Measurements from ENCODE around the gene CNTN6. TPM values are rescaled to one million over a fixed set of nuclear protein-coding genes. Genes with fewer than 3 reads are reported as not detected.

Gene CNTN6
- total and polyA plus RNA-seq, 4 donors, result 9.6 to 37.1 (median 17.5) TPM

DNA sequence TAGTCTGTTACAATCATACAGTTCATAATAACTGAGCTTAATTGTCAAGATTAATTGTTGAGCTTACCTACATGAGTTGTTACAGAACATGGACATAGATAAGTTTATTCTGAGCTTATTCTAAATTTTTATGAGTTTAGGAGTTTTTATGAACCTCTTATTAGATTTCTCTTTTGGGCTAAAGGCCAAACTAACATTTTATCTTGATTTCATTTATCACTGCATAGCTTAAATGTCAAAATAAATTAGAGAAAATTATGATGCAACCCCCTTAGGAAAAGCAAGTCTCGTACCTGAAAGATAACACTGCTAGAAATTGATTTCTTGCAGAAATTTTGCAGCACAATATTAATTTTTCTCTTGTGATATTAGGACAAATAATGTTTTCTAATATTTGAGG is 54.5 kb downstream of the CNTN6 start:
- H3K27ac ChIP-seq (ENCODE audit: low read depth, low read length), result no peak overlapping the region
- no peaks in the 10 kb centered on the region for H3K9me3 ChIP-seq (ENCODE audit: control insufficient read depth, insufficient read depth, low read length)
- no peak overlapping the region for H3K4me3 ChIP-seq (ENCODE audit: low read depth, low read length)
- H3K27me3 ChIP-seq (ENCODE audit: control insufficient read depth, insufficient read depth, low read length), result no peaks in the 10 kb centered on the region
- H3K4me1 ChIP-seq (ENCODE audit: control insufficient read depth, insufficient read depth, low read length), result no peaks in the 10 kb centered on the region
- DNase-seq (ENCODE audit: low read depth in 4 of 6, low spot score in 6 of 6), result no peak
- H3K36me3 ChIP-seq (ENCODE audit: control insufficient read depth, insufficient read depth, low read length), result no peaks in the 10 kb centered on the region
- WGBS (ENCODE audit: insufficient coverage), result no CpG with 5 or more reads among the region's 1 CpG

DNA sequence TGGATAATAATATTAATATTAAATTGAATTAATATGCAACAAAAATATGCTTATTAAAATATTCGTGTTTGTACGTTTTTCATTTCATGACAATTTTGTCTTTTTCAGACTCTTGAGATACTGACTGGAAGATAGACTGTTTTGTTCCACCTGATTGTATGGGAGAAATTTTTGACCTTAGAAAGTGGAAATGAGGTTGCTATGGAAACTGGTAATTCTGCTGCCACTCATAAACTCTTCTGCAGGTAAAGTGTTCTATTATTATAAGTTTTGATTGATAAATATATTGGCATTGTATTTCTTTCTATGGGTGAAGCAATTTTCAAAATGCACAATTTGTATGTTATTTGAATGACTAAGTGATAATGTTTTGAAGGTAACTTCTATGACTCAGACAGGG is 55.0 kb downstream of the CNTN6 start:
- no peaks in the 10 kb centered on the region for H3K36me3 ChIP-seq (ENCODE audit: control insufficient read depth, insufficient read depth, low read length)
- WGBS (ENCODE audit: insufficient coverage), result no CpG with 5 or more reads among the region's 2 CpGs
- no peak for DNase-seq (ENCODE audit: low read depth in 4 of 6, low spot score in 6 of 6)
- H3K27ac ChIP-seq (ENCODE audit: low read depth, low read length), result no peak overlapping the region
- no peaks in the 10 kb centered on the region for H3K9me3 ChIP-seq (ENCODE audit: control insufficient read depth, insufficient read depth, low read length)
- H3K4me1 ChIP-seq (ENCODE audit: control insufficient read depth, insufficient read depth, low read length), result no peaks in the 10 kb centered on the region
- no peaks in the 10 kb centered on the region for H3K27me3 ChIP-seq (ENCODE audit: control insufficient read depth, insufficient read depth, low read length)
- no peak overlapping the region for H3K4me3 ChIP-seq (ENCODE audit: low read depth, low read length)

DNA sequence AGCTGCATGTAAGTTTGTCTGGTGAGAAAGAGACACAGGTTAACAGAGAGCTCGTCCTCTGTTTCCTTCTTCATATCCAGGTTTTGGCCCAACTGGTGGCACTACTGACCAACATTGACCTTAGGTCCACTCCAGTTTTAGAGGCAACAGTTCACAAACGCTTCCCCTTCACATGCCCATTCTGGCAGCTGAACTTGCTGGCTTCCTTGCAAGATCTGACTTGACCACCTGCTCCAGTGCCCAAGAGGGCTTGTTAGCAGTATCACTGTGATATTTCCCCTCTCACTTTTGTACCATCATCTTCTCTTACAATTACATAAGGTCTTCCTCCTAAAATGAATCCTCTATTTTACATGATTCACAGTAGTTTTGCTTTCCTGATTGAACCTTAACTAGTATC is 71.3 kb downstream of the CNTN6 start:
- no peak for DNase-seq (ENCODE audit: low read depth in 4 of 6, low spot score in 6 of 6)
- Histone ChIP-seq H3K27me3 (ENCODE audit: control insufficient read depth, insufficient read depth, low read length) (no peaks in the 10 kb centered on the region), H3K4me3 (ENCODE audit: low read depth, low read length) (no peak overlapping the region), H3K4me1 (ENCODE audit: control insufficient read depth, insufficient read depth, low read length) (no peaks in the 10 kb centered on the region), H3K27ac (ENCODE audit: low read depth, low read length) (no peak overlapping the region), H3K9me3 (ENCODE audit: control insufficient read depth, insufficient read depth, low read length) (no peaks in the 10 kb centered on the region), H3K36me3 (ENCODE audit: control insufficient read depth, insufficient read depth, low read length) (no peaks in the 10 kb centered on the region)
- WGBS (ENCODE audit: insufficient coverage), result 96% methylated on average over 2 of the region's 2 CpGs

DNA sequence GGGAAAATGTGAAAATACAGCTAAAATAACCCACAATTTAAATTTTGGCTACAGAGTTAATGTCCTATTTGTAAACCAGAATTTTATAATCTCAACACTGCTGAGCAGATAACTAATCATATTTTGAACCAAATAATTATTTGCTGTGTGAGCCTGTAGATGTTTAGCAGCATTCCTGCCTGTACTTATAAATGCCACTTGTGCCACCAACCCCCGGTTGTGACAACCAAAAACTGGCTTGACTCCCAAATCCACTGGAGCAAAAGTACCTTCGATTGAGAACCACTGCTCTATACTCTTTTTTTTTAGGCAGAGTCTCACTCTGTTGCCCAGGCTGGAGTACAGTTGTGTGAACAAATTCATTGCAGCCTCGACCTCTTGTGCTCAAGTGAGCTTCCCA is 78.5 kb downstream of the CNTN6 start:
- Histone ChIP-seq H3K4me1 (ENCODE audit: control insufficient read depth, insufficient read depth, low read length) (no peaks in the 10 kb centered on the region), H3K36me3 (ENCODE audit: control insufficient read depth, insufficient read depth, low read length) (no peaks in the 10 kb centered on the region), H3K27me3 (ENCODE audit: control insufficient read depth, insufficient read depth, low read length) (no peaks in the 10 kb centered on the region), H3K27ac (ENCODE audit: low read depth, low read length) (no peak overlapping the region), H3K9me3 (ENCODE audit: control insufficient read depth, insufficient read depth, low read length) (no peaks in the 10 kb centered on the region), H3K4me3 (ENCODE audit: low read depth, low read length) (no peak overlapping the region)
- no peak for DNase-seq (ENCODE audit: low read depth in 4 of 6, low spot score in 6 of 6)
- 91% methylated on average over 2 of the region's 3 CpGs for WGBS (ENCODE audit: insufficient coverage)

DNA sequence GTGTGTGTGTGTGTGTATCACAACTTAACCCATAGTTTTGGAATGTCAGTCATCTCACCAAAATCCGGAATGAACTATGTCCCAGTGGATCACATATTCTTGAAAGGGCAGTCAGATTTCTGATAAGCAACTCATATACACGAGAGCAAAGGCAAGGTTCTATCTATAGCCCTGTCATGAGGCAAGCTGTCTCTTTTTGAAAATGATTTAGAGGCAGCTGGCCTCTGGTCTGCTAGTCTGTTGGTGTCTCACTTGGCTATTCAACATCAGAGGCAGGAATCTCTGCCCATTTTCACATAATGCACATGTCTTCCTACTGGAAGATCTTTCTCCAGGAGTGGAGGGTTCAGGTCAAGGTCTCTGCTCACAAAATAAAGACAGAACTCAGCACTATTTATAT is 79.8 kb downstream of the CNTN6 start:
- no peak overlapping the region for H3K4me3 ChIP-seq (ENCODE audit: low read depth, low read length)
- no peak overlapping the region for H3K27ac ChIP-seq (ENCODE audit: low read depth, low read length)
- peak in 1 of 6 donors; percentile 15 for DNase-seq (ENCODE audit: low read depth in 4 of 6, low spot score in 6 of 6)
- H3K9me3 ChIP-seq (ENCODE audit: control insufficient read depth, insufficient read depth, low read length), result no peaks in the 10 kb centered on the region
- no peaks in the 10 kb centered on the region for H3K4me1 ChIP-seq (ENCODE audit: control insufficient read depth, insufficient read depth, low read length)
- no peaks in the 10 kb centered on the region for H3K36me3 ChIP-seq (ENCODE audit: control insufficient read depth, insufficient read depth, low read length)
- WGBS (ENCODE audit: insufficient coverage), result 81% methylated on average over 2 of the region's 2 CpGs
- no peaks in the 10 kb centered on the region for H3K27me3 ChIP-seq (ENCODE audit: control insufficient read depth, insufficient read depth, low read length)

DNA sequence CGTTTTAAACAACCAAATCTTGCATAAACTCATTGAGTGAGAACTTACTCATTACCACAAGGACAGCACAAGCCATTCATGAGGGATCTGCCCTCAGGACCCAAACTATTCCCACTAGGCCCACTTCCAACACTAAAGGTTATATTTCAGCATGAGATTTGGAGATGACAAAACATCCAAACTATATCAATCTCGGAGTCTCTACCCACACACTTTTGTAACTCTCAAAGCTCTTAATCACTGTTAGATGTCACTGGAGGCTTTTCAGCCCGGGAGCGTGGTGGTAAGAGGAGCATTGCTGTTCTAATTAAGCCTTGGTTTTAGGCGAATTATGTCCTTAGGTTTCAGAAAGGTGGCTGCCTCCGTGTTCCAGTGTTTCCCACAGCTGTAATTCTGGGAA is 86.3 kb downstream of the CNTN6 start:
- no peak overlapping the region for H3K27ac ChIP-seq (ENCODE audit: low read depth, low read length)
- no peak overlapping the region for H3K4me3 ChIP-seq (ENCODE audit: low read depth, low read length)
- H3K9me3 ChIP-seq (ENCODE audit: control insufficient read depth, insufficient read depth, low read length), result no peaks in the 10 kb centered on the region
- no peaks in the 10 kb centered on the region for H3K27me3 ChIP-seq (ENCODE audit: control insufficient read depth, insufficient read depth, low read length)
- no peaks in the 10 kb centered on the region for H3K36me3 ChIP-seq (ENCODE audit: control insufficient read depth, insufficient read depth, low read length)
- no peaks in the 10 kb centered on the region for H3K4me1 ChIP-seq (ENCODE audit: control insufficient read depth, insufficient read depth, low read length)
- 73% methylated on average over 3 of the region's 6 CpGs for WGBS (ENCODE audit: insufficient coverage)
- no peak for DNase-seq (ENCODE audit: low read depth in 4 of 6, low spot score in 6 of 6)

DNA sequence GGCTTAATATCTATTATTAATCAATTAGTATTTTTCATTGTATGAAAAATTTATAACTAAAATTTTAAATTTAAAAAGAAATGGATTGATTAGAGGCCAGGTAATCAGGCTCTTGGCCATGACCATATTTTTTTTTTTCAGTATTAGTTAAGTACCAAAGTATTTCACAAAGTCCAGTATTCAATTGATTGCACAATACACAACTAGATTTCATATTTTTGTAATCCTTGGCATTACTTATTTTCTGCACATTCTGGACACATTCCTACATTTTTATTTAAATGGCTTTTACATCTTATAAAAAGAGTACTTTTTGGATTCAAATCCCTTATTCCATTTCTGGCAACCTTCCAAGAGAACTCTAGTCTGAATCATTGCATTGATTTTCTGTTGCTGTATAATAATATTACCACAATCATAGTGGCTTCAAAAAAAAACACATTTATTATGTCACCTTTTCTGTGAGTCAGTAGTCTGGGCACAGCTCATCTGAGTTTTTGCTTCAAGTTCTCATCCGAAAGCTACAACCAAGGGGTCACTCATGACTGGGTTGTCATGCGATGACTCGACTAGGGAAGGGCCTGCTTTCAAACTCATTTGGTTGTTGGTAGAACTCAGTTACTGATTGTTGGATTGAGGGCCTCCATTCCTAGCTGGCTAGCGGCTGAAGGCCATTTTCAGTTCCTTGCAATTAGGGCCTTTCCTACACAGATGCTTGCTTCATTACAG is 90.7 kb downstream of the CNTN6 start:
- no peaks in the 10 kb centered on the region for H3K4me1 ChIP-seq (ENCODE audit: control insufficient read depth, insufficient read depth, low read length)
- peak in 1 of 6 donors; percentile 31 for DNase-seq (ENCODE audit: low read depth in 4 of 6, low spot score in 6 of 6)
- H3K27ac ChIP-seq (ENCODE audit: low read depth, low read length), result no peak overlapping the region
- no peak overlapping the region for H3K4me3 ChIP-seq (ENCODE audit: low read depth, low read length)
- no peaks in the 10 kb centered on the region for H3K27me3 ChIP-seq (ENCODE audit: control insufficient read depth, insufficient read depth, low read length)
- no peaks in the 10 kb centered on the region for H3K9me3 ChIP-seq (ENCODE audit: control insufficient read depth, insufficient read depth, low read length)
- no peaks in the 10 kb centered on the region for H3K36me3 ChIP-seq (ENCODE audit: control insufficient read depth, insufficient read depth, low read length)
- 100% methylated on average over 1 of the region's 4 CpGs for WGBS (ENCODE audit: insufficient coverage)

DNA sequence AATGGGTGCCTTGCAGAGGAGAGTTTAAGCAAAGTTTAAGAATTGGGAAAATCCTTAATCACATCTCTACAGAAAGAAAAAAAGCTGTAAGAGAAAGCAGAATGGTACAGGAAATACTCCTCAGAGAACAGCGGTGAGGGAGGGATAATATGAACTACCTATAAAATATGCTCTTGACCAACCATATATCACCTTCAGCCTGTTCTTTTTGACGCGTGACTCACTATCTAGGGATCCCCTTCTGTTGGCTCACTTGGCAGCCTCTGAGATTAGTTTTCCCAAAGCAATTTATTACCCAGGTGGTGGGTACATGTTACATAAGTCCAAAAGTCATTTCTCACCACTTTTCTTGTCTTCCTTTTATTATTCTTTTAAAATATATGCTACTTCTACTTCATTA is 97.7 kb downstream of the CNTN6 start:
- H3K36me3 ChIP-seq (ENCODE audit: control insufficient read depth, insufficient read depth, low read length), result no peaks in the 10 kb centered on the region
- no peaks in the 10 kb centered on the region for H3K27me3 ChIP-seq (ENCODE audit: control insufficient read depth, insufficient read depth, low read length)
- H3K4me1 ChIP-seq (ENCODE audit: control insufficient read depth, insufficient read depth, low read length), result no peaks in the 10 kb centered on the region
- no peak overlapping the region for H3K27ac ChIP-seq (ENCODE audit: low read depth, low read length)
- H3K9me3 ChIP-seq (ENCODE audit: control insufficient read depth, insufficient read depth, low read length), result no peaks in the 10 kb centered on the region
- WGBS (ENCODE audit: insufficient coverage), result no CpG with 5 or more reads among the region's 3 CpGs
- DNase-seq (ENCODE audit: low read depth in 4 of 6, low spot score in 6 of 6), result no peak
- H3K4me3 ChIP-seq (ENCODE audit: low read depth, low read length), result no peak overlapping the region

DNA sequence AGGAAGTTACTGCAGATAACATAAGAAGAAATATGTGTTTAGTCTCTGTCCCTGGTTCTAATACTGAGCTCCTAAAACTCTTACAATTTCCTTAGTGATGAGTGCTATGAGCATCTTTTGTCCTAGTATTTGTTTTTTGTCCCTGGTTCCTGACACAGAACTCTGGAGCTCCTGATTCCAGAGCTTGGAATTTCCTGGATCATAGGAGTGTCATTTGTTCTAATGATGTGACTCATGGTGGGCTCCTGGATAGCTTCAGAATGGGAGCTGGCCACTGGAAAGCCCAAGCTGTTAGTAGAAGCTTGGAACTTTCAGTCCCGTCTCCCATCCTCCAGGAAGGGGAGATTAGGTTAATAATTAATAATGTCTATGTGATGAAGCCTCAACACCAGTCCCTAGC is 98.2 kb downstream of the CNTN6 start:
- no CpG with 5 or more reads among the region's 1 CpG for WGBS (ENCODE audit: insufficient coverage)
- Histone ChIP-seq H3K27ac (ENCODE audit: low read depth, low read length) (no peak overlapping the region), H3K36me3 (ENCODE audit: control insufficient read depth, insufficient read depth, low read length) (no peaks in the 10 kb centered on the region), H3K4me1 (ENCODE audit: control insufficient read depth, insufficient read depth, low read length) (no peaks in the 10 kb centered on the region), H3K27me3 (ENCODE audit: control insufficient read depth, insufficient read depth, low read length) (no peaks in the 10 kb centered on the region), H3K9me3 (ENCODE audit: control insufficient read depth, insufficient read depth, low read length) (no peaks in the 10 kb centered on the region), H3K4me3 (ENCODE audit: low read depth, low read length) (no peak overlapping the region)
- no peak for DNase-seq (ENCODE audit: low read depth in 4 of 6, low spot score in 6 of 6)

DNA sequence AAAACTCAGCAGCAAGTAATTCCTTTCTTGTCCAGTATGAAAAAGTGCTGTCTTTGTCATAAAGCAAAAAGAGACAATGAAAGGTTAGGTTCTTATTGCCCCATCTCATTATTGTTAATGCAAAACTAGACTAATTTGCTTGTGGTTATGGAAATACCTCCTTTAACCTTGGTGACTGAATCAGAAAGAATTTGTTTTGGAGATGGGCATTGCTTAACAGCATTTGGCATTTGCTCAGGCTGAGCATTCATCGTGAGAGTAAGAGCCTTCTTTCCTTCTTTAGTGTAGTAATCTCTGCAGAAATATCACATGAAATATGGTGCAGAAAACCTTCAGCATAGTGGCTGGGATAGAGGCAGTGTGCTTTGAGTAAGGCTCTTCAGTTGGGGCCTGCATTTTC is 103.1 kb downstream of the CNTN6 start:
- Histone ChIP-seq H3K27ac (ENCODE audit: low read depth, low read length) (no peak overlapping the region), H3K36me3 (ENCODE audit: control insufficient read depth, insufficient read depth, low read length) (no peaks in the 10 kb centered on the region), H3K4me3 (ENCODE audit: low read depth, low read length) (no peak overlapping the region), H3K27me3 (ENCODE audit: control insufficient read depth, insufficient read depth, low read length) (no peaks in the 10 kb centered on the region), H3K9me3 (ENCODE audit: control insufficient read depth, insufficient read depth, low read length) (no peaks in the 10 kb centered on the region), H3K4me1 (ENCODE audit: control insufficient read depth, insufficient read depth, low read length) (no peaks in the 10 kb centered on the region)
- 60% methylated on average over 1 of the region's 1 CpG for WGBS (ENCODE audit: insufficient coverage)
- DNase-seq (ENCODE audit: low read depth in 4 of 6, low spot score in 6 of 6), result peak in 1 of 6 donors; percentile 10
